GM18870 (cell line): ENCODE measurements around the gene TBC1D28.
A peak's percentile ranks its signal among the peaks of the same experiment; 100 is the strongest.
"Not testable (repeated sequence)": the region's sequence is repeated elsewhere in the genome, so short reads cannot be mapped to it uniquely, and the experiment has no call there.

Source experiments
- ATAC-seq: cut with Tn5 transposase; IDR thresholded peaks from one replicate; pipeline ENCODE4 v1.9.1; 2021; ENCODE audit warnings: moderate library complexity; ENCODE audit not compliant: unreplicated experiment

The TBC1D28 gene

DNA sequence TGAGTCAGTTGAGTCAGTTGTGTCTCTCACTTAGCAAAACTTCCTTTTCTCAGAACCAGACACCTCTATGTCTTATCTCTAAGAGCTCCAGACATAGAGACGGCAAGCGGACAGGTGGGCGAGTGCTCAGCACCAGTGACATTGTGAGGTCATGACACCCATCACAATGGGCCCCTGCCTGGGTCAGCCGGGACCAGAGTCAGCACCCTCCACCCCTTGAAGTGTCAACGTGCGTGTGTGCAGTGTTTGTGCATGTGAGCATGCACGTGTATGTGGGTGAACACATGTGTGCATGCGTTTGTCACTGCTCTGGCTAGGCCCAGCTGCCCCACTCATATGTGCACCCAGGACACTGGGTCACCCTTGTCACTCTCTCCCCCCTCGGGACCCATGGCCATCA, at the start of gene TBC1D28:
Gene TBC1D28 (minus strand): TSS at position 101 of the 400 bp plus-strand sequence. CDS start 3,039 bp downstream, outside the sequence.
- not testable (repeated sequence) for ATAC-seq

DNA sequence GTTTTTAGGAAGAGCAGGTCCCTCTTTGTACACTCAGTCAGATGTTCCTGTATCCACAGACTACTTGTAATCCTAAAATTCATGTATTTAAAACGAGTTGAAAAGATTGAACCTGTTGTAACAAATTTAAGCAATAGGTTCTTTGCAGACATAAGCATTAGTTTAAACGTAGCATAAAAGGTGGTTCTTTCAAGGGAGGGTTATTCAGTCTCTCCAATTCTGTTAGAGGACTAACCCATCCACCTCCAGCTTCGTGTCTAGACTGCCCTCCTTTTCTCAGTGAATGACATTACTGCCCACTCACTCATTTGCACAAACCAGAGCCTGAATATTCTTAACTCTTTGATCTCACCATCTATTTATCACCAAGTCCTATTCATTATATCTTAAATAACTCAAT, 38.5 kb upstream of the TBC1D28 start:
- not testable (repeated sequence) for ATAC-seq

DNA sequence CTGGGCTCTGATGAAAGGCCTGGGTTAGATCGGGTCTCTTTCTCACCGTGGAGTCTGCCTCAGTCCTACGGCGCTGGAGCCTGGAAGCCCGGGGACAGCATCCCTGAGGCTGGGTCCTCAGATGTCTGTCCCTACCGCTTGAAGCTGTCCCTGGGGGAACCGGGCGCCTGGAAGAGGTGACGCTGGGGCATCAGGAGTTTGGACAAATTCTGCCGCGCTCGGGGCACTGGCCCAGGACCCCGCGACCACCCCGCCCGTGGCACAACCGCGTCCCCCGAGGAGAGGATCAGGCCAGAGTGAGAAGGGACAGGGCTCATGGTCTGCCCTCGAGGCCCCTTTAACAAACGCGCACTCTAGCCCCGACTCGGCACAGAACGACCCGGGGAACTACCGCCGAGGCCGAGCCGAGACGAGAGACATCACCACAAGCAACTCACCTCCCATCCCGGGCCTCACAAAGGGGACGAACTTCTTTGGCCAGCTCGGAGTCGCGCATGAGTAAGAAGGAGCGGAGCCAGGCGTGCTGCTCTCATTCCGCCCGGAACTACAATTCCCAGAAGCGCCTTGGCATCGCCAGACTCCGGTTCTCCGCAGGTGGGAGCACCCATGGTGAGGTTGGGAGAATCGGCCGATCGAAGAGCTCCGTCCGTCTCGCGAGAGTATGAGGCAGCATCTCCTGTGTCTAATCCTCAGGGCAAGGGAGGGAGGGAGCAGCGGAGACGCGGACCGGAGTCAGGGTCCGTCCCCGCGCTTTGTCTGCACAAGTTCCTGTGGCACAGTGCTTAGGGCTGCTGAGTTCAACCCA, 37.8 kb upstream of the TBC1D28 start, which contains the start of gene FOXO3B:
Gene FOXO3B (minus strand): TSS at position 548 of the 805 bp plus-strand sequence. CDS start 663 bp downstream, outside the sequence.
- peak; percentile 89 for ATAC-seq

DNA sequence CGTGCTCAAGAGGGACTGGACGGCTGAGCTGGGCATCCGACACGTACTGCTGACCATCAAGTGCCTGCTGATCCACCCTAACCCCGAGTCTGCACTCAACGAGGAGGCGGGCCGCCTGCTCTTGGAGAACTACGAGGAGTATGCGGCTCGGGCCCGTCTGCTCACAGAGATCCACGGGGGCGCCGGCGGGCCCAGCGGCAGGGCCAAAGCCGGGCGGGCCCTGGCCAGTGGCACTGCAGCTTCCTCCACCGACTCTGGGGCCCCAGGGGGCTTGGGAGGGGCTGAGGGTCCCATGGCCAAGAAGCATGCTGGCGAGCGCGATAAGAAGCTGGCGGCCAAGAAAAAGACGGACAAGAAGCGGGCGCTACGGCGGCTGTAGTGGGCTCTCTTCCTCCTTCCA, 33.2 kb upstream of the TBC1D28 start:
- not testable (repeated sequence) for ATAC-seq

DNA sequence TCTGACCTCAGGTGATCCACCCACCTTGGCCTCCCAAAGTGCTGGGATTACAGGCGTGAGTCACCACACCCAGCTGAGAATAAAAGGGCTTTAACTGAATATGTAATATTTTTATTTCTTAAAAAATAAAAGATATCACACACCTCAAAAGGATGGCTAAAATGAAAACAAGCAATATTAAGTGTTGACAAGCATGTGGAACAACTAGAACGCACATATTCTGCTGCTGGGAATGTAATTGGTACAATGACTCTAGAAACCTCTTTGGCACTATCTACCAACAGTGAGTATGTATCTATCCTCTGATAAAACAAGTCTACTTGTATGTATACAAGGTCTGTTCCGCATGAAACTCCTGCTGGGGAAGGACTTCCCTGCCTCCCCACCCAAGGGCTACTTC, 32.7 kb upstream of the TBC1D28 start:
- not testable (repeated sequence) for ATAC-seq

DNA sequence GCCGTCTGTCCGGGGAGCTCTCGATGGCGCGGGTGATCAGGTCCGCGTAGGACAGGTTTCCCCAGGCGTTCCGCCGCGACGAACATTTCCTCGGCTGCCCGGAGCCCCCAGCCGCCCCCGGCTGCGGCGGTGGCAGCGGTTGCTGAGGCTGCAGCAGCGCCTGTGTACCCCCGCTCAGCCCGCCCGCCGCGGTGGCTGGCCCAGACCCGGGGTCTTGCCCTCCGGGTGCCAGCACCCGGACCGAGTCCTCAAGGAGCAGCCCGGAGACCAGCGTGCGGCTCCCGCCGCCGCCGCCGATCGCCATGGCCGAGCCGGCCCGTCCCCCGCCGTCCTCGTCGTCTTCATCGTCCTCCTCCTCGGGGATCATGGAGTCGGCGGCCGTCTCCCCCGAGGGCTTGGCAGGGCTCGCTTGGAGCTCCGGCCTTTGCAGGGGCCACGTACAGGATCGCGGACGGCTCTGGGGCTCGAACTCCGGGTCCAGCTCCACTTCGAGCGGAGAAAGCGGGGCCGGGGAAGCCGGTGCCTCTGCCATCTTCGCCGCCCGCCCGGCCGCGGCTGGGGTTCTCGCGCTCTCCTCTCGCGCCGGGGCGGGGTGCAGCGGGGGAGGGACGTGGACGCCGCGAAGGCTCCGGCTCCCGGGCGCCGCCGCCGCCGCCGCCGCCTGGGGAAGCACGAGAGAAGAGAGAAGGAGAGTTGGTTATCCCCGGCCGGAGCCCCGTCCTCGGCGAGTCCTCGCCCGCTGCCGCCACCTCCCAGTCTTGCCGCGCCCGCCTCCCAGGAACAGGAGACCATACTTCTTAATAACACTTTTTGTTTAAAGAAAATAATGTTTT, 28.4 kb upstream of the TBC1D28 start:
- not testable (repeated sequence) for ATAC-seq

DNA sequence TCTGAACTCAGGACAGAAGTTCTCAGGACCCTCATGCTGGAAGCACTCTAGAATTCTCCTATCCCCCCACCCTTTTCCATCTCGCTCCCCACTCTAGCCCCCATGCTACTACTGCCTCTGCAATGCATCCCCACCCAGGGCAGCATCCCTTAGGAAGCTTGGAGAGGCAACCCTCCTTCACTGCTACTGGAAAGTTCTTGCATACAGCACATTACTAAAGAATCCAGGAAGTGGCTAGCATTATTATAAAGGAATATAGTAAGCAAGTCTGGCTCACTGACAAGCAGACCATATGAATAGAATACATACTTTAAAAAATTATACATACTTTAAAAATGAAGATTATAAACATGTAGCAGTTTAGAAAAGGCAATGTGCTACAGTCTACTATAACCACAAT, 24.4 kb upstream of the TBC1D28 start:
- not testable (repeated sequence) for ATAC-seq

DNA sequence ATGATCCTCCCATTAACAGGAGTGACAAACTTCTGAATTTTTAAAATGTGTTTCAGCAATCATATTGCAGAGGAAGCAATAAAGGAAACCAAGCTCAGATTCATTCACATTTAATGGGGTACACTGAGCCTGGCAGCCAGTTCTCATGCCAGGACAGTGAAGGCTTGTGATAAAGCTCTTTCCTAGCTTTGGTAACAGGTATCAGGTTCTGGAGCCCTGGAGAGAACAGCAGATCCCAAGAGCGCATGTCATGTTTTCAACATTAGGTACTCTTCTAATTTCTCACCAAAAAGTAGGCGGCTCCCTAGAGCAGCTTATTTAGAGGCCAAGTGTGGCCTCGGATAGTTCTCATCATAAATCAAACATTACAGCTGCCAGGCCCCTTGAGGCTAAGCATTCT, 23.3 kb upstream of the TBC1D28 start:
- ATAC-seq: not testable (repeated sequence)

DNA sequence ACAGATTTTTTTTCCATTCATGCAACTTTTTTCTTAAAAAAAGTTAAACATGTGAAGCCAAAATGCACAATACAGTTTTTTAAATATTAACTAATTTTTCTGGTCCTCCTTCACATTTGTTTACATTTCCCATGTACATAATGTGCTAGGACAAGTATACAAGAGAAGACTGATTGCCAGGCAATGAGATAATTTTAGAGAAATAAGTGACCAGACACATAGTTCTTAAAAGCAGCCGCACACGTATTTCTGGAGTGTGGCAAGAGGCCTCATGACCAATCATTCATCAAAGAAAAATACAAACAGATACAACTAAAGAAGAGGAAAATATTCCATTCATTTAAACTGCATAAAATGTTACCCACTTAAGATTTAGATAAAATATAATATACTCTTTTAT, 22.1 kb upstream of the TBC1D28 start:
- ATAC-seq: not testable (repeated sequence)

DNA sequence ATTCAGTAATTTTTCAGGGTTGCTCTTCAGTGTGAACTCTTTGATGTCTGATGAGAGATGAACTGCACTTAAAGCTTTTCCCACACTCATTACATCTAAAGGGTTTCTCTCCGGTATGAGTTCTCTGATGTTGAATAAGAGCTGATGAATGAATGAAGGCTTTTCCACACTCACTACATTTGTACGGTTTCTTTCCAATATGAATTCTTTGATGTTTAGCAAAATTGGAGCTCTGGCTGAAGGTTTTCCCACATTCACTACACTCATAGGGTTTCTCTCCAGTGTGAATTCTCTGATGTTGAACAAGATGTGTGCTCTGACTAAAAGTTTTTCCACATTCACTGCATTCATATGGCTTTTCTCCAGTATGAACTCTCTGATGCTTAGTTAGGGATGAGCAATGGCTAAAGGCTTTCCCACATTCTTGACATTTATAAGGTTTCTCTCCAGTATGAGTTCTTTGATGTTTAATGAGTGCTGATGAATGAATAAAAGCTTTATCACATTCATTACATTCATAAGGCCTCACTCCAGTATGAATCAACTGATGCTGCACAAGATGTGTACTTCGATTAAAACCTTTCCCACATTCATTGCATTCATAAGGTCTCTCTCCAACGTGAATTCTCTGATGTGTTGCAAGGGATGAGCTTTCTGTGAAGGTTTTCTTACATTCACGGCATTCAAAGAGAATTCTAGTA, 17.9 kb upstream of the TBC1D28 start:
- not testable (repeated sequence) for ATAC-seq

DNA sequence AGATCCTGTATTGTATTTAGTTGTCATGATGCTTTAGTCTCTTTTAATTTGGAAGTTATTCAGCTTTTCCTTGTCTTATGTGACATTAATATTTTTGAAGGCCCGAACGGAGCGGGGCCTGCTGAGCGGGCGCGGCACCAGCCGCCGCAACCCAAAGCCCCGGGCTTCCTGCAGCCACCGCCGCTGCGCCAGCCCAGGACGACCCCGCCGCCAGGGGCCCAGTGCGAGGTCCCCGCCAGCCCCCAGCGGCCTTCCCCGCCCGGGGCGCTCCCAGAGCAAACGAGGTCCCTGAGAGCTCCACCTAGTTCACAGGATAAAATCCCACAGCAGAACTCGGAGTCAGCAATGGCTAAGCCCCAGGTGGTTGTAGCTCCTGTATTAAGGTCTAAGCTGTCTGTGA, 5.9 kb upstream of the TBC1D28 start:
- ATAC-seq: not testable (repeated sequence)

DNA sequence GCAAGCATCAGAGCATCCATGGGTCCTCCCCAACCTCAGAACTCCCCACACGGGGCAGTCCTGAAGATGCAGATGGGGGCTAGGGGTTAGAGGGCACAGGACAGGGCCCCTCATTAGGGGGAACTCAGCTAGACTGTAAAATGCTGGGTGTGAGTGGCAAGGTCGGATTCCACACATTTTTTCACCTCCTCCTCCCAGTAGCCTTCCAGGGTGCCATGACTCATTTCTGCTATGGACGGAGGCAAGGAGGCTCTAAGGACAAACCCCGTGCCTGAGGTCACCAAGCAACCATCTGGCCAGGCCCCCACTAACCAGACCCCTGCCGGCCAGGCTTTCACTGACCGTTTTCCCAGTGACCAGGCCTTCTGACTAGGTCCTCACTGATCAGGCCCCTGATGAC, 1.1 kb downstream of the TBC1D28 start:
- ATAC-seq: not testable (repeated sequence)

DNA sequence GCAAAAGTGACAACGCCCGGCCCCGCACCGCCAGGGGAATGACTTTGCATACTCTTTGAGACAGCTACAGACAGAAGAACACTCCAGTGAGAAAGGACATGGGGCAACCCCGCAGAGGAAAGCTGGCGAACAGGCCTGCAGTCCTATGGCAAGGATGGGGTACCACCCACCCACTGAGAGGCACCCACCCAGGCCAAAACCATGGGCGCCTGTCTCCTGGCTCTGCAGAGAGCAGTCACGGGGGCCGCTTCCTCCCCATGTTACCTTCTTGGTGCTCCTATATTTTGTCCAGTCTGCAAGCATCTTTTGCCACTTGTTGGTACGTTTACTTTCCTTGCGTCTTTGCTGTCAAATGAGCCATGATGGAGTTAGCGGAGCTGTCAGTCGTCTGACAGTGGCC, 5.8 kb downstream of the TBC1D28 start:
- not testable (repeated sequence) for ATAC-seq

DNA sequence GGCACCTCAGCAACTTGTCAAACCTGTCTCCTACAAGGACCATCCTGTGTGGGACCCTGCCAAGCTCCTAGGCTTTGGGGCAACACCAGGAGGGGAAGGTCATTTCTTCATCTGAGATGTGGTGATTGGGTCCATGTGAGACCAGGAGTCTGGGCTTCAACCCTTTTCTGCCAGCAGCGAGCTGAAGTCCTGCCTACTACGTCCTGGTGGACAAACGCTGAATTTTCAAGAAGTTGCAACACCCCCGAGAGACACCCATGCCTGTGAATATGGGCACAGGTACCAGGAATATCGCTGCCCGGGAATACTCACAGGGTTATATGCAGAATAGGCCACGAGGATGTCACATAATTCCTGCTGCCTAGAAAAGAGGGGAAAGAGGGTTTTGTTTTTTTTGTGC, 8.0 kb downstream of the TBC1D28 start:
- ATAC-seq: not testable (repeated sequence)

DNA sequence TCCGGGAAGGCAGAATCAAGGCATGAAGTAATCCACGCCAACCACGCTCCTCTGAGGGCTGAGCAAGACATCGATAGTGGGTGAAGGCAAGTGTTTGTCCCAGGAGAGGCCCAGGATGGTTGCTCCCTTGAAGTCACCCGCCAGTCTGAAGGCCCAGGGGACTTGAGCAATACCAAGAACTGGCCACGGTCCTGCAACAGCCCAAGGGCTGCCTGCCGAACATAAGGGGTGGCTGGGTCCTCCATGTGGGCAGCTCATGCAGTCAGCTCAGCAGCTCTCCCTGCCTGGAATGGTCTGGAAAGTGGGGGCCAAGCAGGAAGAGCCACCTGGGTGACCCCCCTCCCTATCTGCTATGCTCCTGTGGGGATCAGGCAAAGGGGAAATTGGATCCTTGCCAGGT, 8.4 kb downstream of the TBC1D28 start:
- ATAC-seq: not testable (repeated sequence)

DNA sequence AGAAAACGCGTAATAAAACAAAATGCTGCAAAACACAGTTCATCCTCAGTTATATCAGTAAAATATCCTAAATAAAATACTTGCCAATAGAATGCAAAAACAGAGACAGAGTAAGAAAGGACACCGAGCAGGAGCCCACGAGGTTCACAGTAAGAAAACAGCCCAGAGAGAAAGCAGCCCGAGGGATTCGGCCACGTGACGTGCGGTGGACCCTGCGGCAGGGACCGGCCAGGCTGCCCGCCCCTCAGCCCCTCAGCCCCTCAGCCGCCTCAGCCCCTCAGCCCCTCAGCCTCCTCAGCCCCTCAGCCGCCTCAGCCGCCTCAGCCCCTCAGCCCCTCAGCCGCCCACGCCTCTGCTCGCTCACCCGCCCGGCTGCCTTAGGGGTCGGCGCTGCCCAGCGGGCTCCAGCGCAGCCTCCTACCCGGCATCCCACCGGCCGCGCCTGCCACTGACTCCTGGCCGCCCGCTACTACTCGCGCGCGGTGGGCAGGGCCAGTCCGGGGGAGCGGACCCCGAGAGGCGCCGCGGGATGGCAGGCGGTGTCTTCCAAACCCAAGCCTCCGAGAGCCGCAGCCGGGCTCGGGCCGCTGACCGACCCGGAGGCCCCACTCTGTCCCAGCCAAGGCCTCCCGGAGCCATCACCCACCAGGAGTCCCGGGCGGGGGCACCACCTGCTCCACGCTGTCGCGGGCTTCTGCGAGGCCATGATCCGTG, 9.5 kb downstream of the TBC1D28 start:
- ATAC-seq: not testable (repeated sequence)

DNA sequence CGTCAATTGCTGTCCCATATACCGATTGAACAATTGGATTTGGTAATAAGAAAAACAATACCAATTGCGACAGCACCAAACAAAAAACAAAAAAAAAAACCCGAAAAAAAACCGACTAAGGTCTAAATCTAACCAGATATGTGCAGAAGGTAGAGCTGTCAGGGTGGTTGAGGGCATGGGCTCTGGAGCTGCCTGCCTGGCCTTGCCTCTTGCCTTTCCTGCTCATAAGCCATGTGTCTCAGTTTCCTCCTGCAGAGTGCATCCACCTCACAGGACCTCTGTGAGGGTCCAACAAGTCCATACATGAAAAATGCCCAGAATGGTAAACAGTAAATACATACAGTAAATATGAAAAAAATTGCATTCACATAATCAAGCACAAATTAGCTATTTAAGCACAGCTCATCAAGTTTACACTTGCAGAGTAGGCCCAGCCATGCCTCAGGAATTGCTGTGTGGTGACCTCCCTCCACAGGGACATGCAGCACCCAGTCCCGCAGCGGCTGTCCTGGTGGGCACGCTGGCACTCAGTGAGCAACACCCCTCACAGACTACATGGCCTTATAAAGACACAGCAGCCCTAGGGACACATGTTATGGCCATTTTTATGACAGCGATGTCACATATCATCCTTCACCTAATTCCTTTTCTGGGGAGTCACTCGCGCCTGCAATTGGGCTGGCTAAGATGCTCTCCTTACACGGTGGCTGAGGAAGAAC, 17.9 kb downstream of the TBC1D28 start:
- no peak for ATAC-seq

DNA sequence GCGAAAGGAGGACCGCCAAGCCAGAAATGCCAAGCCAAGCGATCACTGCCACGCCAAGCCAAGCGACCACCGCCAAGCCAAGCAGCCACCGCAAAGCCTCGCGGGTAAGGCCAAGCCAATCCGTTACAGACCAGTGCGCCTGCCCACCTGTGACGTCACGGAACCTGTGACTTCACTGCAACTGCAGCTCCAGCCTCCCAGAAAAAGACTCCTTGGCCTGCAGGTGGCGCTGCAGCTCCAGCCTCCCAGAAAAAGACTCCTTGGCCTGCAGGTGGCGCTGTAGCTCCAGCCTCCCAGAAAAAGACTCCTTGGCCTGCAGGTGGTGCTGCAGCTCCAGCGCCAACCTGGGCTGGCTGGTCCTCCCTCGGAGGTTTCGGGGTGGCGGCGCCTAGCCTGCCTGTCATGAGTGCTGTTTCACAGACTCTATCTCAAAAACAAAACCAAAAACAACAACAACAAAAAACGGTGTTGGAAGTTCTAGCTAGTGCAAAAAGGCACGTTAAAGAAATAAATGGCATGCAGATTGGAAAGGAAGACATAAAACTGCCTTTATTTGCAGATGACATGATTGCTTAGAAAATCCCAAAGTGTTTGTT, 18.6 kb downstream of the TBC1D28 start:
- ATAC-seq: not testable (repeated sequence)

DNA sequence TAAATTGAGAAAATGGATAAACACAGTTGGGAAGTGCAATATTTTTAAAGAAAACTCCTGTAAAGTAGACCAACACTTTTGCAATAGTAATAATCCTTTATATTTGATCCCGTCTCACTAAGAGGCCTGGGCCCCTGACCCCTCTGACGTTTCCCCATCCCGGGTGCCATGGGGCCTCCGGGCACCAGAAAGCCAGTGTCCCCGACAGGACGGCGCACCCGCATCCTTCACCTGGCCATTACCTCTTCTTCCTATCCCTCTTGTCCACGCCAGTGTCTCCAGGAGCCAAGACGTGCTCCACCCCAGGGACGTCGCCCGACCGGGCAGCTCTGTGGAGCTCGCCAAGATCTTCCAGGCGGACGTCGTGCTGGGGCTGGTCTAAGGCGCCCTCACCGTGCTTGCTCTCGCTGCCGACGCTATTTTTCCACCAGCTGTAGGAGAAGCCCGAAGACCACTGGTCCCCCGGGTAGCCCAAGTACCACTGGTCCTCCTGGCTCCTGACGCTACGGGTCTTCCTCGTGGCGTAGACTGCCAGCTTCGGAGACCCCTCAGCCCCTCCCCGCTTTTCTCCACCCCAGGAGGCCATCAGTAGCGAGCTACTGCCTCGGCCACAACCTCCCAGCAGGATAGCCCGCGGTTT, 19.2 kb downstream of the TBC1D28 start:
- not testable (repeated sequence) for ATAC-seq
